Neural progenitor cell (in vitro differentiated cells): ENCODE data around the gene CMPK2. TPM values are rescaled to one million over a fixed set of nuclear protein-coding genes. Genes with fewer than 3 reads are reported as not detected.

Experiments
- DNase-seq: peaks from one replicate; pipeline ENCODE4 v3.0.0-alpha.2; 2016; ENCODE audit warnings: low spot score
- H2AFZ ChIP-seq: fragments of 200-600 bp; sonication (generic); replicated peaks from 2 replicates; pipeline ENCODE4 v1.6.1; 2016; ENCODE audit warnings: antibody characterized with exemption
- H3F3A ChIP-seq: fragments of 200-600 bp; sonication (generic); 2 replicates; pipeline ENCODE4 v1.6.1; 2016; ENCODE audit warnings: antibody characterized with exemption, low read depth
- H3K27ac ChIP-seq: fragments of 200-600 bp; sonication (generic); 2 replicates; pipeline ENCODE4 v1.5.1; 2016; ENCODE audit warnings: mild to moderate bottlenecking
- H3K27me3 ChIP-seq: fragments of 200-600 bp; sonication (generic); 2 replicates; pipeline ENCODE4 v1.6.1; 2016; ENCODE audit warnings: mild to moderate bottlenecking, moderate library complexity
- H3K36me3 ChIP-seq: fragments of 200-600 bp; sonication (generic); 2 replicates; pipeline ENCODE4 v1.5.1; 2016
- H3K4me1 ChIP-seq: fragments of 200-600 bp; sonication (generic); 2 replicates; pipeline ENCODE4 v1.6.1; 2016; ENCODE audit warnings: mixed run types
- H3K4me2 ChIP-seq: fragments of 200-600 bp; sonication (generic); 2 replicates; pipeline ENCODE4 v1.6.1; 2016
- H3K4me3 ChIP-seq: fragments of 200-600 bp; sonication (generic); 2 replicates; pipeline ENCODE4 v1.5.1; 2016
- H3K79me2 ChIP-seq: fragments of 200-600 bp; sonication (generic); 2 replicates; pipeline ENCODE4 v1.6.1; 2016; ENCODE audit warnings: low read depth
- H3K9ac ChIP-seq: fragments of 200-600 bp; sonication (generic); 2 replicates; pipeline ENCODE4 v1.6.1; 2016
- H3K9me3 ChIP-seq: fragments of 200-600 bp; sonication (generic); 2 replicates; pipeline ENCODE4 v1.5.1; 2016; ENCODE audit warnings: low read depth
- H4K20me1 ChIP-seq: fragments of 200-600 bp; sonication (generic); 2 replicates; pipeline ENCODE4 v1.6.1; 2016; ENCODE audit warnings: low read depth
- H3K27ac Mint-ChIP-seq: 3 replicates; pipeline ENCODE4 v1.8.0; 2021; ENCODE audit warnings: mixed read lengths
- H3K27me3 Mint-ChIP-seq: 2 replicates; pipeline ENCODE4 v1.8.0; 2022; ENCODE audit warnings: low read depth, mild to moderate bottlenecking, inconsistent platforms, moderate library complexity, mixed read lengths; ENCODE audit not compliant: insufficient read depth
- H3K36me3 Mint-ChIP-seq: 3 replicates; pipeline ENCODE4 v1.8.0; 2021; ENCODE audit warnings: mixed read lengths
- H3K4me1 Mint-ChIP-seq: 3 replicates; pipeline ENCODE4 v1.8.0; 2021; ENCODE audit warnings: mixed read lengths
- H3K4me3 Mint-ChIP-seq: 3 replicates; pipeline ENCODE4 v1.8.0; 2021; ENCODE audit warnings: mild to moderate bottlenecking, moderate library complexity, mixed read lengths
- H3K9me3 Mint-ChIP-seq: 3 replicates; pipeline ENCODE4 v1.8.0; 2020; ENCODE audit warnings: mixed read lengths
- CTCF ChIP-seq: fragments of 200-600 bp; sonication (generic); IDR thresholded peaks from 2 replicates; pipeline ENCODE4 v1.5.1; 2017; ENCODE audit warnings: antibody characterized with exemption, mild to moderate bottlenecking
- EZH2 ChIP-seq: fragments of 200-600 bp; sonication (generic); IDR thresholded peaks from 2 replicates; pipeline ENCODE4 v1.6.1; 2017; ENCODE audit warnings: antibody characterized with exemption, mild to moderate bottlenecking, moderate library complexity
- EZH2phosphoT487 ChIP-seq: fragments of 200-600 bp; sonication (generic); IDR thresholded peaks from 2 replicates; pipeline ENCODE4 v1.6.1; 2017; ENCODE audit warnings: antibody characterized with exemption
- total RNA-seq: library from RNA; depleted of rRNA; stranded (reverse); fragments of >200 nt; gene quantifications from 2 replicates; pipeline ENCODE4 v1.2.3, GENCODE V29; 2015; ENCODE audit warnings: low replicate concordance

Gene CMPK2
- total RNA-seq, 1 donor from 2014 or later: not detected

DNA sequence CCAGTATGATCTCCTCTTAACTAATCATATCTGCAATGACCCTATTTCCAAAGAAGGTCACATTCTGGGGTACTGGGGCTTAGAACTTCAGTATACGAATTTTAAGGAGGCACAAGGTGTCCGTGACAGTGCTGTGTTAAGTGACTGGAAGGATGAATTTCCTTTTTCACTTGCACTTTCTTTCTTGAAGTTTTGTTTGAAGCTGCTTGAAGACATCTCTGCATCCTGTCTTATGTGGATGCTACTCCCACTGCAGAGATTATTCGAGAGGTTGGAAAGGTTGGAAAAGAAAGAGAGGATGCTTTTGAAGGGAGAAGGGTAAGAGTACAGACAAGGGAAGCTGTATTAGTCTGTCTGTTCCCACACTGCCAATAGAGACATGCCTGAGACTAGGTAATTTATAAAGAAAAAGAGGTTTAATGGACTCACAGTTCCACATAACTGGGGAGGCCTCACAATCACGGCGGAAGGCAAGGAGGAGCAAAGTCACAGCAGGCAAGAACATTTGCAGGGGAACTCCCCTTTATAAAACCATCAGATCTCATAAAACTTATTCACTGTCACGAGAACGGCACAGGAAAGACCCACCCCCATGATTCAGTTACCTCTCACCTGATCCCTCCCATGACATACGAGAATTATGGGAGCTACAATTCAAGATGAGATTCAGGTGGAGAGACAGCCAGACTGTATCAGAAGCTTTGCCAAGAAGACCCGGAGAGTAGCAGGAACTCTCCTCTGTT lies 47.9 kb upstream of the CMPK2 start:
- Histone ChIP-seq H3K4me2 (no peak overlapping the region), H3K4me3 (no peak overlapping the region), H3K27ac (no peak overlapping the region), H4K20me1 (no peaks in the 10 kb centered on the region), H3K9me3 (no peaks in the 10 kb centered on the region), H3K79me2 (no peaks in the 10 kb centered on the region), H3K36me3 (no peaks in the 10 kb centered on the region), H3K9ac (no peak overlapping the region), H3F3A (no peaks in the 10 kb centered on the region), H3K27me3 (peaks cover 43% of the 10 kb centered on the region), H2AFZ (no peak overlapping the region), H3K4me1 (no peaks in the 10 kb centered on the region)
- H3K4me3 Mint-ChIP-seq: no peak overlapping the region
- no peak for TF ChIP-seq CTCF
- no peak for TF ChIP-seq EZH2
- TF ChIP-seq EZH2phosphoT487: no peak
- H3K27ac Mint-ChIP-seq: no peak overlapping the region
- peaks cover 4% of the 10 kb centered on the region for H3K36me3 Mint-ChIP-seq
- H3K4me1 Mint-ChIP-seq: no peaks in the 10 kb centered on the region
- no peaks in the 10 kb centered on the region for H3K9me3 Mint-ChIP-seq
- no peak for DNase-seq
- peaks cover 8% of the 10 kb centered on the region for H3K27me3 Mint-ChIP-seq

- no peak overlapping the region for H3K27ac ChIP-seq
- no peak overlapping the region for H3K4me3 ChIP-seq
- no peaks in the 10 kb centered on the region for H3K79me2 ChIP-seq
- no peaks in the 10 kb centered on the region for H3K9me3 ChIP-seq
- H3K27me3 ChIP-seq: peaks cover 32% of the 10 kb centered on the region
- H3K9ac ChIP-seq: no peak overlapping the region
- H4K20me1 ChIP-seq: no peaks in the 10 kb centered on the region
- no peak overlapping the region for H3K4me2 ChIP-seq
- Mint-ChIP-seq H3K27me3 (peaks cover 8% of the 10 kb centered on the region), H3K4me1 (no peaks in the 10 kb centered on the region), H3K4me3 (no peak overlapping the region), H3K27ac (no peak overlapping the region), H3K36me3 (peaks cover 4% of the 10 kb centered on the region), H3K9me3 (no peaks in the 10 kb centered on the region)
- H3F3A ChIP-seq: no peaks in the 10 kb centered on the region
- DNase-seq: no peak
- H3K36me3 ChIP-seq: no peaks in the 10 kb centered on the region
- H3K4me1 ChIP-seq: no peaks in the 10 kb centered on the region
- TF ChIP-seq EZH2phosphoT487 (no peak), CTCF (no peak), EZH2 (no peak)
- no peak overlapping the region for H2AFZ ChIP-seq
Measured at GRCh38 chr2:6911721-6912120, 46.0 kb upstream of the CMPK2 start.

DNA sequence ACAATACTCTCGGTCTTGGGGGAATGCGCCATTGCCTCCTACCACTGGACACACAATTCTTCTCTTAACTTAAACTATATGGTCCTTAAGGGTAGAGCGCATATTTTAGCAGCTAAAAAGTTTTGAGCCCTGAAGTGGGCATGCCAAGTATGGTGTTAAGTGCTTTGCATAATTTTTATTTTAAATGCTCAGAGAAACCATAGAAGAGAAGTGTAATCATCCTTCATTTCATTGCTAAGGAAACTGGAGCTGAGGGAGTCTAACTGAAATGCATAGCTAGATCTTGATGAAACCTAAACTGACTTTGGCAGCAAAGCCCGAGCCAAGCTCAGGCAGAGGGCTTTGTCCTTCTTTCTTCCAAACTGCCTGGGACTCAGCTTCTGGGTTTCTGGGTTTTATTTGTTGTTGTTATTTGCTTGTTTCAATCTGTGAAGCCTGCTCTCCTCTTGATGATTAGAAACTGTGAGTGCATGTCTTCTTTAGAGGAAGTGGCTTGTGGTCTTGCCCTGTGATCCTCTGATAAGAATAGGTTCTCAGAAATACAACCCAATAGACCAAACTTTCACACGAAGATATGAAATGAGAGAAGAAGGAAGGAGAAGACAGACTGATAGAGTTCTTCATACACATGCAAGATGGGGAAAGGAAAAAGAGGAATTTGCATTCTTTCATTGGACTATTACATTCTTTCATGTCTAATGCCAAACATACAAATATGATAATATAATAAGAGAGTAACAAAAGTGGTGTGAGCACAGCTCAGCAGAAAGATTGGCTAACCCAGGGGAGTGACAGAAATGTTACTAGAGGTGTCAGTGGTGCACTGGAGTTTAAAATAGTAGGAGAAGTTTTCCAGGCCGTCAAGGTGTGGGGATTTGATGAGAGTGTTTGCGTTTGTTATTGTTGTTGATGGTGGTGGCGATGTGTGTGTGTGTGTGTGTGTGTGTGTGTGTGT lies 44.0 kb upstream of the CMPK2 start:
- Histone ChIP-seq H3K4me3 (no peak overlapping the region), H4K20me1 (no peaks in the 10 kb centered on the region), H3K9ac (no peak overlapping the region), H3K27me3 (peaks cover 12% of the 10 kb centered on the region), H3K4me1 (no peaks in the 10 kb centered on the region), H3K79me2 (no peaks in the 10 kb centered on the region), H2AFZ (no peak overlapping the region), H3K27ac (no peak overlapping the region), H3K36me3 (no peaks in the 10 kb centered on the region), H3K4me2 (no peak overlapping the region), H3F3A (no peaks in the 10 kb centered on the region), H3K9me3 (no peaks in the 10 kb centered on the region)
- Mint-ChIP-seq H3K27me3 (peaks cover 5% of the 10 kb centered on the region), H3K36me3 (peaks cover 2% of the 10 kb centered on the region), H3K4me3 (no peak overlapping the region), H3K9me3 (no peaks in the 10 kb centered on the region), H3K27ac (no peak overlapping the region), H3K4me1 (no peaks in the 10 kb centered on the region)
- TF ChIP-seq CTCF (no peak), EZH2phosphoT487 (no peak), EZH2 (no peak)
- no peak for DNase-seq
